ENCODE measurements around the gene LRRC14B. TPM values are rescaled to one million over a fixed set of nuclear protein-coding genes. Genes with fewer than 3 reads are reported as not detected.
"Not testable (repeated sequence)": the region's sequence is repeated elsewhere in the genome, so short reads cannot be mapped to it uniquely, and the experiment has no call there.

Gene LRRC14B
- total RNA-seq, 1 donor from 2014 or later = not detected

DNA sequence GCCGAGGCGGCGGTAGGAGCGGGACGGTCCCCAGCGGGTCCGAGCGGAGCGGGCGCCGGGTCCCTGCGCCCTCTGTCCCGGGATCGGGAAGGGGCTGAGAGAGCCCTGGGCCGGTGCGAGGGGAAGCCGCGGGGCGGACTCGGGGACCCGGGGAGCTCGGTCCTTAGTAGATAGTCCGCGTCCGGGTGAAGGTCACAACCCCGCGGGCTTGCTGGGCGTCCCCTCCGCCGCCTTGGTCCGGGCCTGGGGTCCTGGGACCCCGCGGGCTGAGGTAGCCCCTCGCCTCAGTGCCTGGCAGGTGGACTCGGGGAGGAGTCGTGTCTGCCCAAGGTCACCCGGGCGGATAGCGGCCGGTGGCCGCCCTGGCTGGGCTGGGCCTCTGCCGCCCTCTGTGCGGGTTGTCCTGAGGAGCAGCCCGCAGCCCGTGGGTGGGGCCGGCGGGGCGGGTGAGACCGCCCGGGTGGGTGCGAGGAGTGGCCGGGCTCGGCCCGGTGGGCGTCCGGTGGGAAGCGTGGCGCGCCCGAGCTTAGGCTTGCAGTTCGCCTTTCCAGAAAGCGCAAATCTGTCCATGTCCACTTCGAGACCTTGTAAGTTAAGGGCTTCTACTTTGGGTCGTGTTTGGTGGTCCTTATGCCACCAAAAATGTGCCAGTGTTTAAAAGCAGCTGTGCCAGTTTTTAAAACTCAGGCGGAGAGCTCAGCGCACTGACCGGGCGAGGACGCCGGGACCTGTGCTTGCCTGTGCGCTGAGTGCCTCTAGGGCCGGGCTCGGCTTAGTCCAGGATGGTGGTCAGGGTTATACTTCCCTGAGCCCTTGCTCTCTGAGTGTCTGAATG is 27.4 kb downstream of the LRRC14B start:
- Histone ChIP-seq H3K9me3 (no peaks in the 10 kb centered on the region), H3K4me1 (peaks cover 43% of the 10 kb centered on the region)
- ATAC-seq = peak; percentile 76 to 77

DNA sequence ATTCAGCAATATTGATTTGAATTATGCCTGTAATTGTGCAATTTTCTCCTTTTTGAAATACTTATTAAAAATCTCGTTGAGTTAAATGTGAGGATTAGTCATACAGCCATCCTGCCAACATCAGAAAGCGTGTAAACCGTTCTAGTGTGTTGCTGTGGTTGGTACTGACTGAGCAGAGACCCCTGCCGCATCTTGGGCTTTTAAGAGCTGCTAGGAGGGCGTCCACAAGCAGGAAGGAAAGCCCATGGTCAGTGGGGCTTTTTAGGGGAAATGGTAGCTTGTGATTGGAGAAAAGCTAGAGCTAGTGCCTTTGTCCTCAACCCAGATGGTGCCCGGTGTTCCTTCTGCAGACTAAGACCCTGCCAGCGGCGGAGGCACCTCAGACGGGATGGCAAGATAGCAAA is 28.2 kb downstream of the LRRC14B start:
- DNase-seq (no peak), ATAC-seq (no peak)
- H3K36me3 ChIP-seq = peaks cover 13% of the 10 kb centered on the region
- peak overlapping the region; percentile 93 for H3K27ac ChIP-seq
- H3K4me1 ChIP-seq = peaks cover 43% of the 10 kb centered on the region
- no peaks in the 10 kb centered on the region for H3K9me3 ChIP-seq
- no peaks in the 10 kb centered on the region for H3K27me3 ChIP-seq (ENCODE audit: low read depth)
- TF ChIP-seq, protein P1, sequence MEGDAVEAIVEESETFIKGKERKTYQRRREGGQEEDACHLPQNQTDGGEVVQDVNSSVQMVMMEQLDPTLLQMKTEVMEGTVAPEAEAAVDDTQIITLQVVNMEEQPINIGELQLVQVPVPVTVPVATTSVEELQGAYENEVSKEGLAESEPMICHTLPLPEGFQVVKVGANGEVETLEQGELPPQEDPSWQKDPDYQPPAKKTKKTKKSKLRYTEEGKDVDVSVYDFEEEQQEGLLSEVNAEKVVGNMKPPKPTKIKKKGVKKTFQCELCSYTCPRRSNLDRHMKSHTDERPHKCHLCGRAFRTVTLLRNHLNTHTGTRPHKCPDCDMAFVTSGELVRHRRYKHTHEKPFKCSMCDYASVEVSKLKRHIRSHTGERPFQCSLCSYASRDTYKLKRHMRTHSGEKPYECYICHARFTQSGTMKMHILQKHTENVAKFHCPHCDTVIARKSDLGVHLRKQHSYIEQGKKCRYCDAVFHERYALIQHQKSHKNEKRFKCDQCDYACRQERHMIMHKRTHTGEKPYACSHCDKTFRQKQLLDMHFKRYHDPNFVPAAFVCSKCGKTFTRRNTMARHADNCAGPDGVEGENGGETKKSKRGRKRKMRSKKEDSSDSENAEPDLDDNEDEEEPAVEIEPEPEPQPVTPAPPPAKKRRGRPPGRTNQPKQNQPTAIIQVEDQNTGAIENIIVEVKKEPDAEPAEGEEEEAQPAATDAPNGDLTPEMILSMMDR (IDR thresholded peaks at IDR 0.05) = no peak
- intact Hi-C loops (cut with DNase I) = no loop called here
- H3K4me3 ChIP-seq = peak overlapping the region; percentile 71

More for the DNA sequence above, 27.4 kb downstream of the LRRC14B start:
- Histone ChIP-seq H3K27me3 (ENCODE audit: low read depth) (no peaks in the 10 kb centered on the region), H3K27ac (peak overlapping the region; percentile 93), H3K4me3 (peak overlapping the region; percentile 71), H3K36me3 (peaks cover 5% of the 10 kb centered on the region)
- TF ChIP-seq, protein P1 (IDR thresholded peaks at IDR 0.05) = no peak
- intact Hi-C loops (cut with DNase I) = no loop called here
- DNase-seq = peak; percentile 62

- TF ChIP-seq, protein P1 (IDR thresholded peaks at IDR 0.05) = no peak
- intact Hi-C loops (cut with DNase I) = no loop called here
- DNase-seq (no peak), ATAC-seq (no peak)
- Histone ChIP-seq H3K4me3 (peak overlapping the region; percentile 71), H3K36me3 (peaks cover 13% of the 10 kb centered on the region), H3K4me1 (peaks cover 43% of the 10 kb centered on the region), H3K27ac (peak overlapping the region; percentile 93), H3K27me3 (ENCODE audit: low read depth) (no peaks in the 10 kb centered on the region), H3K9me3 (no peaks in the 10 kb centered on the region)
Measured at GRCh38 chr5:219991-220390, 28.7 kb downstream of the LRRC14B start.

- H3K4me3 ChIP-seq; H3K27me3 ChIP-seq (ENCODE audit: low read depth); H3K27ac ChIP-seq; H3K9me3 ChIP-seq; DNase-seq; ATAC-seq; intact Hi-C loops (cut with DNase I): not testable (repeated sequence)
- Histone ChIP-seq H3K36me3 (peaks cover 44% of the 10 kb centered on the region), H3K4me1 (peaks cover 39% of the 10 kb centered on the region)
Measured at GRCh38 chr5:222951-223715, 31.8 kb downstream of the LRRC14B start.

GRCh38 chr5:223791-224190 is 32.5 kb downstream of the LRRC14B start:
- Histone ChIP-seq H3K4me1 (peaks cover 39% of the 10 kb centered on the region), H3K4me3 (no peak overlapping the region), H3K36me3 (peaks cover 51% of the 10 kb centered on the region), H3K27me3 (ENCODE audit: low read depth) (no peaks in the 10 kb centered on the region), H3K27ac (no peak overlapping the region), H3K9me3 (no peaks in the 10 kb centered on the region)
- intact Hi-C loops (cut with DNase I) = no loop called here
- TF ChIP-seq, protein P1 (IDR thresholded peaks at IDR 0.05) = no peak
- ATAC-seq (no peak), DNase-seq (no peak)
